Embryonic facial prominence (tissue), 1 donor: ENCODE measurements around the gene MPPED2.

Source experiments
- DNase-seq: peaks from one replicate; pipeline ENCODE4 v3.0.0-alpha.2; 2016; ENCODE audit errors: extremely low spot score

The MPPED2 gene

GRCh38 chr11:30586251-30587144, at the start of gene MPPED2:
TSS of gene MPPED2 (minus strand) at chr11:30586353. CDS start at chr11:30580373, 5,980 bp downstream.
- no peak for DNase-seq

- peak; percentile 19 for DNase-seq
These were observed 49.3 kb upstream of the MPPED2 start for GRCh38 chr11:30635401-30635989.

- DNase-seq = no peak
These were observed 45.0 kb upstream of the MPPED2 start for GRCh38 chr11:30631148-30631547.

GRCh38 chr11:30619767-30620166, 33.6 kb upstream of the MPPED2 start:
- DNase-seq = no peak

- no peak for DNase-seq
These were observed 31.6 kb upstream of the MPPED2 start for GRCh38 chr11:30617762-30618161.

- DNase-seq = no peak
These were observed 24.5 kb upstream of the MPPED2 start for GRCh38 chr11:30610628-30611027.

GRCh38 chr11:30608534-30608933, 22.4 kb upstream of the MPPED2 start:
- no peak for DNase-seq

- DNase-seq = no peak
These were observed 19.0 kb upstream of the MPPED2 start for GRCh38 chr11:30605036-30605605.

- no peak for DNase-seq
These were observed 17.2 kb upstream of the MPPED2 start for GRCh38 chr11:30603357-30603756.

- DNase-seq = no peak
These were observed 10.7 kb upstream of the MPPED2 start for GRCh38 chr11:30596832-30597231.

- DNase-seq = no peak
These were observed 9.8 kb upstream of the MPPED2 start for GRCh38 chr11:30595934-30596333.

GRCh38 chr11:30594646-30595411, 8.7 kb upstream of the MPPED2 start:
- peak; percentile 67 for DNase-seq

GRCh38 chr11:30587269-30587812, 1.2 kb upstream of the MPPED2 start:
- no peak for DNase-seq

GRCh38 chr11:30585892-30586250, 282 bp downstream of the MPPED2 start:
- DNase-seq = no peak

GRCh38 chr11:30585125-30585891, 845 bp downstream of the MPPED2 start:
- DNase-seq = no peak

- no peak for DNase-seq
These were observed 2.5 kb downstream of the MPPED2 start for GRCh38 chr11:30583476-30584280.

GRCh38 chr11:30582726-30583125, 3.4 kb downstream of the MPPED2 start:
- no peak for DNase-seq

GRCh38 chr11:30581675-30582074, 4.5 kb downstream of the MPPED2 start:
- no peak for DNase-seq

- no peak for DNase-seq
These were observed 5.6 kb downstream of the MPPED2 start for GRCh38 chr11:30580573-30580972.
